BLaER1 treated with 17β-estradiol and CSF1 and Interleukin-3, amounts not matched to agents 10 nM and 100 nM (cell line): ENCODE measurements around the gene SPTB.
A peak's percentile ranks its signal among the peaks of the same experiment; 100 is the strongest.

ENCODE experiments used
- H3K27ac ChIP-seq, 11 experiments: shearing (Covaris generic); formaldehyde crosslinking; 2 replicates each; pipeline ENCODE4 v1.8.1; 2022
- H3K27me3 ChIP-seq, 11 experiments: shearing (Covaris generic); formaldehyde crosslinking; 2 replicates each; pipeline ENCODE4 v1.8.1; 2022
- H3K36me3 ChIP-seq, 11 experiments: shearing (Covaris generic); formaldehyde crosslinking; 2 replicates each; pipeline ENCODE4 v1.8.1; 2022
- H3K4me1 ChIP-seq, 10 experiments: shearing (Covaris generic); formaldehyde crosslinking; 2 replicates each; pipeline ENCODE4 v1.8.1; 2022
- H3K4me2 ChIP-seq, 11 experiments: shearing (Covaris generic); formaldehyde crosslinking; 2 replicates each; pipeline ENCODE4 v1.8.1; 2022
- H3K4me3 ChIP-seq, 10 experiments: shearing (Covaris generic); formaldehyde crosslinking; 2 replicates each; pipeline ENCODE4 v1.8.1; 2022
- H3K9ac ChIP-seq, 11 experiments: shearing (Covaris generic); formaldehyde crosslinking; 2 replicates each; pipeline ENCODE4 v1.8.1; 2022
- H3K9me3 ChIP-seq, 11 experiments: shearing (Covaris generic); formaldehyde crosslinking; replicated peaks in 1 of 11; 2 replicates each; pipeline ENCODE4 v1.8.1; 2022
- H4K20me1 ChIP-seq, 11 experiments: shearing (Covaris generic); formaldehyde crosslinking; 2 replicates each; pipeline ENCODE4 v1.8.1; 2022
- Cebpa-rat ChIP-seq, 11 experiments: shearing (Covaris generic); IDR thresholded peaks; 2 replicates each; pipeline ENCODE4 v1.8.1; 2022

SPTB gene

DNA sequence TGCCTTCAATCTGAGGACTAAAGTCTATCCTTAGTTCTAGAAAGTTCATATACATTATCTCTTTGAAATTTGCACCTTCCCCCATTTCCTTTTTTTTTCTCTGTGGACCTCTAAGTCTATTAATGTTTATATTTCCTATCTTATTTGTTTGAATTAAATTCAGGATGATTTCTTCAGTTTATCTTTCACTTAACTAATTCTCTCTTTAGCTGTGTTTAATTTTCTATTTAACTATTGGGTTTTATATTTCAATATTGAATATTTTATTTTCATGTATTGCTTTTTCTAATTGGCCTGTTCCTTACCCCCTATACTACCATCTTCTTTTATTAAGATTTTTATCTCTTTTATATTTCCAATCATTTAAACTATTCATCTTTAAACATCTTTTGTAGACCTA is 166.0 kb downstream of the SPTB start:
- Histone ChIP-seq H3K27ac (no peak overlapping the region), H3K27me3 (no peaks in the 10 kb centered on the region), H4K20me1 (no peaks in the 10 kb centered on the region), H3K4me1 (peaks cover 33 to 58% (median 45%) of the 10 kb centered on the region in 10 experiments), H3K9ac (no peak overlapping the region), H3K9me3 (peaks cover 23 to 40% (median 33%) of the 10 kb centered on the region in 11 experiments), H3K4me2 (no peak overlapping the region), H3K4me3 (no peak overlapping the region), H3K36me3 (0 out of 22 replicates have a peak, but pooled peaks cover 0 to 5% (median 0%) of the 10 kb centered on the region in 11 experiments)
- no peak for TF ChIP-seq Cebpa-rat (IDR thresholded peaks at IDR 0.05)

DNA sequence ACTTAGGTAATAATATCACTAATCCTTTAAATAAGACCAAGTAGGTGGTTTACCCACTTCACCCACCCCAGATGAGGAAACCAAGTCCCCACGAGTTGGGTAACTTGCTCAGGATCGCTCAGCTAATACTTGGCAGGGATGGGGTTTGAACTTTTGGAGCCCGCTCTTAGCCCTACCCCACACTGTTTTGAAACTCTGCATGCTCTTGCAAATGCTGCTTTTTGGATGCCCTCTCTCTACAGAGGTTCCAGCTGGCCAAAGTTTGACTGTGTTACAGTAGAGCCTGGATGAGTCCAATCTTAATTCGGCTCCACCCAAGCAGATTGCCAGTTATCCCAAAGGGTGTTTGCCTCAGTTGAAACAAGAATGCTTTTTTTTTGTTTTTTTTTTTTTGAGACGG is 168.7 kb downstream of the SPTB start:
- peak overlapping the region in 4 of 11 experiments; percentile 93 to 99 (median 98); a peak in 4 of 22 replicates for H3K4me2 ChIP-seq
- no peak overlapping the region for H3K9ac ChIP-seq
- H3K4me1 ChIP-seq = peaks cover 38 to 59% (median 48%) of the 10 kb centered on the region in 10 experiments
- H3K27ac ChIP-seq = no peak overlapping the region
- peaks cover 0 to 13% (median 10%) of the 10 kb centered on the region in 11 experiments; a peak in 17 of 22 replicates for H3K27me3 ChIP-seq
- peaks cover 0 to 6% (median 0%) of the 10 kb centered on the region in 11 experiments; a peak in 1 of 22 replicates for H4K20me1 ChIP-seq
- no peak for TF ChIP-seq Cebpa-rat (IDR thresholded peaks at IDR 0.05)
- no peak overlapping the region for H3K4me3 ChIP-seq
- 0 out of 22 replicates have a peak, but pooled peaks cover 0 to 5% (median 0%) of the 10 kb centered on the region in 11 experiments for H3K36me3 ChIP-seq
- peaks cover 23 to 40% (median 33%) of the 10 kb centered on the region in 11 experiments for H3K9me3 ChIP-seq

DNA sequence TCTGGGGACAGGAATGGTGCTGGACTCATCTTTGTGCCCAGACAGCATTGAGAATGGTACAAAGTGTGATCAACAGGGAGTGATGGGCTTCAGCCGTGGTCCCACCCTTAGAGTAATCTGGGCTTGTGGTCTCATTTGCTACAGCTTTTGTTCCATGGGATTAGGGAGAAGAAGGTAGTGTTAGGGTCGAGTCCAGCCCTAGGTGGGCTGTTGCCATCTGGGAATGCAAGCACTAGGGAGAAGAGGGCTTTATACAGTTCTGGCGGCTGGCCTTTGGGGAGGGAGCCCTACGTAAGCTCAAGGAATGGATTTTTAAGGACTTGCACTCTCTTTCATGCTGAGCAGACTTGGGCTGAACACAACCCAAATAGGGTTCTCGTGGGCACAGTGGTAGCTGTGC is 170.6 kb downstream of the SPTB start:
- H3K4me2 ChIP-seq = peak overlapping the region; percentile 93 to 99 (median 97)
- peaks cover 0 to 9% (median 0%) of the 10 kb centered on the region in 11 experiments; a peak in 2 of 22 replicates for H4K20me1 ChIP-seq
- peaks cover 56 to 71% (median 63%) of the 10 kb centered on the region in 10 experiments for H3K4me1 ChIP-seq
- no peak for TF ChIP-seq Cebpa-rat (IDR thresholded peaks at IDR 0.05)
- 0 out of 22 replicates have a peak, but pooled peaks cover 0 to 5% (median 0%) of the 10 kb centered on the region in 11 experiments for H3K36me3 ChIP-seq
- H3K4me3 ChIP-seq = peak overlapping the region in 8 of 10 experiments; percentile 1 to 57 (median 34); a peak in 9 of 20 replicates
- H3K9me3 ChIP-seq = peaks cover 16 to 27% (median 23%) of the 10 kb centered on the region in 11 experiments
- peak overlapping the region; percentile 46 to 90 (median 84); a peak in 21 of 22 replicates for H3K27ac ChIP-seq
- H3K27me3 ChIP-seq = peaks cover 18 to 32% (median 29%) of the 10 kb centered on the region in 11 experiments
- peak overlapping the region; percentile 37 to 77 (median 69); a peak in 20 of 22 replicates for H3K9ac ChIP-seq

DNA sequence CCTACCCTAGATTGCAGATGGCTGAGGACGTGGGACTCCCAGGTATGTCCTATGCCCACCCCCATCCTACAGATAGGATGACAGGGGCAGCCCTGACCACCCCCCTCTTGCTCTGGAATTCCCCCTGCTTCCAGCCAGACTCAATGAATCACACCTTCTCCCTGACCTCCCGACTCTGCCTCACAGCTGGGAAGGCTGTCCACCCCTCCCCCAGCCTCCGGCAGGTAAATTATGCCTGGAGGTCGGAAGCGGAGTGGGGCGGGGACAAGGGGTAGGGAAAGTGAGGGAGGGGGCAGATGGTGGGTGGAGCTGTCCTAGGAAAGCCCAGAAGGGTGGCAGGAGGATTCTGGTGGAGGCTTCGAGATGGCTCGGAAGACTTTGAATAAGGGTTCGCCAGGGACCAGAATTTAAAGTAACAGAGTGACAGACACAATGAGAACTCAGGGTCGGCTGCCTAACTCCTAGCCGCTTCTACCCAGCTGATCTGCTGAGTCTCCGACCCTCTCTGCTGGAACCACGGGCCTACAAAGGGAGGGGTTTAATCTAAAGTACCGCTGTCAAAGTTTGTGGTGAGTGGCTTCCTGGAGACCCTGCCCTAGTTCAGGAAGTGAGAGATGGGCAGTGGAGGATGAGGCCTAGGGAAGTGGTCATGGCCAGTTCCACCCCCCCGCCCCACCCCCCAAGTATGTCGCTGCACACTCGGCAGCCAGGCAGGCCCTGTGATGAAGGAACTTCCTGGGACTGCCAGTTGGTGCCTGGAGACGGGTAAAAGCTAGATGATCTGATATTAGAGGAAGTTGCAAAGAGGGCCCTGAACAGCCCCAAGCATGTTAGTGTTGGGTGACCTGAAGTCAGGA is 171.3 kb downstream of the SPTB start:
- H3K36me3 ChIP-seq = 0 out of 22 replicates have a peak, but pooled peaks cover 0 to 4% (median 0%) of the 10 kb centered on the region in 11 experiments
- H3K4me2 ChIP-seq = peak overlapping the region; percentile 93 to 99 (median 97)
- H3K4me3 ChIP-seq = peak overlapping the region in 5 of 10 experiments; percentile 31 to 57 (median 45); a peak in 7 of 20 replicates
- no peak for TF ChIP-seq Cebpa-rat (IDR thresholded peaks at IDR 0.05)
- peaks cover 0 to 10% (median 0%) of the 10 kb centered on the region in 11 experiments; a peak in 3 of 22 replicates for H4K20me1 ChIP-seq
- H3K27ac ChIP-seq = peak overlapping the region; percentile 46 to 90 (median 84); a peak in 21 of 22 replicates
- H3K9me3 ChIP-seq = peaks cover 9 to 20% (median 16%) of the 10 kb centered on the region in 11 experiments; a peak in 21 of 22 replicates
- H3K27me3 ChIP-seq = peaks cover 25 to 40% (median 36%) of the 10 kb centered on the region in 11 experiments
- H3K9ac ChIP-seq = peak overlapping the region; percentile 37 to 77 (median 69); a peak in 21 of 22 replicates
- peaks cover 63 to 79% (median 71%) of the 10 kb centered on the region in 10 experiments for H3K4me1 ChIP-seq

DNA sequence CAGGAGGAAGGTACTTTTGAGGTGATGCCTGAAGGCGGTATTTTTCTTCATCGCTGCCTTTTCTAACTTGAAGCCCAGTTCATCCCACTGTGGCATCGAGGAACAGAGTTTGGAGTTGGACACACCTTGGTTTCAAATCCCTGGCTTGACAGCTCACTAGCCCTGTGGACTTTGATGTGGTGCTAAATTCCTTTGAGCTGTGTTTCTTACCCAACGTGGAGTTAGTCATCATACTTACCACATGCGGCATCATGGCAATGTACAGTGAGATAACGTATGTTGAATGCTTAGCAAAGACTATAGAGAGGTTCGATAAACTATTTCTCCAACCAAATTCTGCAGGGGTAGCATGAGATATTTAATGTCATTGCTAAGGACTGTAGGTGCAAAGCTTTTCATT is 172.0 kb downstream of the SPTB start:
- H3K9me3 ChIP-seq = peaks cover 1 to 13% (median 9%) of the 10 kb centered on the region in 11 experiments; a peak in 20 of 22 replicates
- H3K36me3 ChIP-seq = no peaks in the 10 kb centered on the region
- no peak for TF ChIP-seq Cebpa-rat (IDR thresholded peaks at IDR 0.05)
- H3K27me3 ChIP-seq = peaks cover 33 to 47% (median 43%) of the 10 kb centered on the region in 11 experiments
- H4K20me1 ChIP-seq = peaks cover 0 to 17% (median 0%) of the 10 kb centered on the region in 11 experiments; a peak in 4 of 22 replicates
- peak overlapping the region; percentile 93 to 99 (median 97); a peak in 21 of 22 replicates for H3K4me2 ChIP-seq
- peak overlapping the region in 3 of 11 experiments; percentile 79 to 87 (median 86); a peak in 5 of 22 replicates for H3K27ac ChIP-seq
- no peak overlapping the region for H3K4me3 ChIP-seq
- peak overlapping the region in 2 of 11 experiments; percentile 27 to 77; a peak in 1 of 22 replicates for H3K9ac ChIP-seq
- peaks cover 68 to 86% (median 77%) of the 10 kb centered on the region in 10 experiments for H3K4me1 ChIP-seq

DNA sequence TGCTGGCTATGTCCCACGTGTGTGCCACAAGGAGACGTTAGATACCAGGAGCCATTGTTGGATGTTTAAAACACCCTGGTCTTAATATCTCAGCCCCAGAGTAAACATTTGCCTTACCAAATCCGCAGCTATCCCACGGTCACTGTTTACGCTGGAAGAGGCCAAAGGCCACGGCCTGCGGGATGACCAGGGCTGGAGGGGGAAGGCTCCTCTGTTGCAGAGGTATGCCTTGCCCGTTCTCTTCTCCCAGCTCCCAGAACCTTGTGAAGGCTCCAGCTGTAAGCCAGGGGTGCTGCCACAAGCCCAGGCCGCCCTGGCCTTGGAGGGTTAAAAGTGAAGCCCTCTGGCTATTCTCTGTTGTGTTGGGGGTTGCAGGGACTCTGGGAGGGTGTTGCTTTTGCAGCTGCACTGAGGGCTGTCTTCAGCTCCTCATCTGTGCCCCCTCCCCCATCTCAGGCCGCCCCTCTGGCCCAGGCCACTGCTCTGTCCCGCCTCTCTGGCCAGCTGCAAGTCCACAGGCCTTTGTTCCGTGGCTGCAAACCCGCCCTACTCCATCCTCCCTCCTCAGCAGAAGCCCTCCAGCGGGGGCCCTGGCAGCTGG is 173.0 kb downstream of the SPTB start:
- Histone ChIP-seq H3K4me3 (no peak overlapping the region), H3K27ac (peak overlapping the region in 4 of 11 experiments; percentile 4 to 30 (median 12); a peak in 5 of 22 replicates), H3K4me1 (peaks cover 68 to 89% (median 81%) of the 10 kb centered on the region in 10 experiments), H4K20me1 (peaks cover 0 to 19% (median 0%) of the 10 kb centered on the region in 11 experiments; a peak in 4 of 22 replicates), H3K36me3 (no peaks in the 10 kb centered on the region), H3K4me2 (peak overlapping the region; percentile 93 to 99 (median 98)), H3K9ac (peak overlapping the region in 2 of 11 experiments; percentile 7 to 15; a peak in 1 of 22 replicates), H3K27me3 (peaks cover 42 to 57% (median 53%) of the 10 kb centered on the region in 11 experiments), H3K9me3 (peaks cover 0 to 4% (median 0%) of the 10 kb centered on the region in 11 experiments; a peak in 6 of 22 replicates)
- TF ChIP-seq Cebpa-rat (IDR thresholded peaks at IDR 0.05) = no peak

DNA sequence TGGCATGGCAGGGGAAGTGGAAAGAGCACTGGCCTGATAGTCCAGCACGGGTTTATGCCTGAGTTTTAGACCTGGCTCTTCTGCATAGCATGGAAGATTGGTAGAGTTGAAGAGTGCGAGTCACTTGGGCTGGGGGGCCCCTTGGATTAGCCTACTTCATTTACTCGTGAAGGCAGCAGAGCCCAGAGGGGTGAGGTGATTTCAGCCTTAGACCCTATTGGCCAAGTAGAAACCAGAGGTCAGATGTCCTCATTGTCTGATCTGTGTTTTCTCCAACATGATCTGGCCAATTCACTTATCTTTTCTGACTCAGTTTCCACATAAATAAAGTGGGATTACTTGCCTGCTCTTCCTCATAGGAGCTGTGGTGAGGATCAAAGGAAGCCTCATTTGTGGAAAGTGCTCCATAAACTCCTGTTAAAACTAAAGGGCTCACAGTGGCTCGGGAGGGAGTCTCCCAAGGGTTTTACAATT is 173.6 kb downstream of the SPTB start:
- Histone ChIP-seq H3K27ac (peak overlapping the region in 1 of 11 experiments; percentile 30; a peak in 2 of 22 replicates), H3K4me2 (peak overlapping the region; percentile 93 to 99 (median 98)), H3K27me3 (peaks cover 48 to 62% (median 58%) of the 10 kb centered on the region in 11 experiments), H3K36me3 (no peaks in the 10 kb centered on the region), H3K4me1 (peaks cover 68 to 91% (median 81%) of the 10 kb centered on the region in 10 experiments), H4K20me1 (peaks cover 0 to 19% (median 0%) of the 10 kb centered on the region in 11 experiments; a peak in 4 of 22 replicates), H3K9me3 (no peaks in the 10 kb centered on the region), H3K9ac (0 out of 22 replicates have a peak overlapping the region, but pooled peaks of 1 of the 11 experiments have one; percentile 15), H3K4me3 (peak overlapping the region in 2 of 10 experiments; percentile 66 to 70; a peak in 3 of 20 replicates)
- TF ChIP-seq Cebpa-rat (IDR thresholded peaks at IDR 0.05) = no peak
